Stimulated activated CD8-positive, alpha-beta memory T cell treated with anti-CD3 and anti-CD28 coated beads, Interleukin-15, amount 100 ng/mL, for 4 hours (primary cell): ENCODE measurements around the gene KMT2E.
"Not testable (repeated sequence)": the region's sequence is repeated elsewhere in the genome, so short reads cannot be mapped to it uniquely, and the experiment has no call there.

Experiments
- DNase-seq, 2 donors: peaks; one replicate each; pipeline ENCODE4 v3.0.0-alpha.2; 2020; ENCODE audit warnings: low read depth in 2 of 2

KMT2E gene, protein sequence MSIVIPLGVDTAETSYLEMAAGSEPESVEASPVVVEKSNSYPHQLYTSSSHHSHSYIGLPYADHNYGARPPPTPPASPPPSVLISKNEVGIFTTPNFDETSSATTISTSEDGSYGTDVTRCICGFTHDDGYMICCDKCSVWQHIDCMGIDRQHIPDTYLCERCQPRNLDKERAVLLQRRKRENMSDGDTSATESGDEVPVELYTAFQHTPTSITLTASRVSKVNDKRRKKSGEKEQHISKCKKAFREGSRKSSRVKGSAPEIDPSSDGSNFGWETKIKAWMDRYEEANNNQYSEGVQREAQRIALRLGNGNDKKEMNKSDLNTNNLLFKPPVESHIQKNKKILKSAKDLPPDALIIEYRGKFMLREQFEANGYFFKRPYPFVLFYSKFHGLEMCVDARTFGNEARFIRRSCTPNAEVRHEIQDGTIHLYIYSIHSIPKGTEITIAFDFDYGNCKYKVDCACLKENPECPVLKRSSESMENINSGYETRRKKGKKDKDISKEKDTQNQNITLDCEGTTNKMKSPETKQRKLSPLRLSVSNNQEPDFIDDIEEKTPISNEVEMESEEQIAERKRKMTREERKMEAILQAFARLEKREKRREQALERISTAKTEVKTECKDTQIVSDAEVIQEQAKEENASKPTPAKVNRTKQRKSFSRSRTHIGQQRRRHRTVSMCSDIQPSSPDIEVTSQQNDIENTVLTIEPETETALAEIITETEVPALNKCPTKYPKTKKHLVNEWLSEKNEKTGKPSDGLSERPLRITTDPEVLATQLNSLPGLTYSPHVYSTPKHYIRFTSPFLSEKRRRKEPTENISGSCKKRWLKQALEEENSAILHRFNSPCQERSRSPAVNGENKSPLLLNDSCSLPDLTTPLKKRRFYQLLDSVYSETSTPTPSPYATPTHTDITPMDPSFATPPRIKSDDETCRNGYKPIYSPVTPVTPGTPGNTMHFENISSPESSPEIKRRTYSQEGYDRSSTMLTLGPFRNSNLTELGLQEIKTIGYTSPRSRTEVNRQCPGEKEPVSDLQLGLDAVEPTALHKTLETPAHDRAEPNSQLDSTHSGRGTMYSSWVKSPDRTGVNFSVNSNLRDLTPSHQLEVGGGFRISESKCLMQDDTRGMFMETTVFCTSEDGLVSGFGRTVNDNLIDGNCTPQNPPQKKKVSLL (N-terminal part only)

DNA sequence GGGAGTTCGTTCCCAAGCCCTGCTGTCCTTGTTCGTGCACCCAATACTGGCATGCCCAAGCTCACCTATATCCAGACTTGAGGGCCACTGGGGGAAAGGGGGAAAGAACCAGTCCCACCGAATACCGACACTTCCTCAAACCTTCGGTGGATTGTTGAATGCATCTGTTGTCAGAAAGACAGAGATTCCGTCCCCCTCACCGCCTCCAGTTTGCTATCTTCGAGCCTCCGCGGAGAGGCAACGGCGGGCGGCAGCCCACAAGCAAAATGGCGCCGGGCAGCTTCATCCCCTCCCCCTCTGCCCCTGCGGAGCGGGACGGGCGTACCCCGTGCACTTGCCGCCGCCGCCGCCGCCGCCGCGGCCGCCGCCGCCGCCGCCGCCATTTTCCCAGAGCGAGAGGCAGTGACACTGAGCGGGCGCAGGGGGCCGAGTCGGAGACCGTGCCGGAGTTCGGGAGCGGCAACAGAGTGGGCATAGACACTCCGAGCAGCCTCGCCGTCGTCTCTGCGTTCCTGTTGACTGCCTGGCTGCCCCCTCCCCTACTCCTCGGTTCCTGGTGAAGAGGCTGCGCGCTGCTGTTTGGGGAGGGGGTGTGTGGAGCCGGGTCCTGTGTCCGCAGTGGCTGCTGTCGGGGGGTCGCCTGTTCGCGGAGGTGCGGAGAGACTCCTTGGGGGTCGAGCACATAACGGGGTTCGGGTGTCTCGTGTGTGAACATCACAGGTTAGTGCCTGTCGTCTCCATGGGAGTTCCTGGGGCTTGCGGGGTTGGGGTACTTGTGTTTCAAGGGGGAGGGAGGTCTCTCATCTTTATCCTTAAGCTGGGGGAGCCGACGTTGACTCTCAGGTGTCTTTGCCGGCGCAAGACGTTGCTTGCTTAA is at the start of gene KMT2E:
KMT2E (plus strand) TSS at position 390 of the 877 bp plus-strand sequence. CDS start 26,748 bp downstream, outside the sequence.
- DNase-seq, result peak; percentile 81 to 83

DNA sequence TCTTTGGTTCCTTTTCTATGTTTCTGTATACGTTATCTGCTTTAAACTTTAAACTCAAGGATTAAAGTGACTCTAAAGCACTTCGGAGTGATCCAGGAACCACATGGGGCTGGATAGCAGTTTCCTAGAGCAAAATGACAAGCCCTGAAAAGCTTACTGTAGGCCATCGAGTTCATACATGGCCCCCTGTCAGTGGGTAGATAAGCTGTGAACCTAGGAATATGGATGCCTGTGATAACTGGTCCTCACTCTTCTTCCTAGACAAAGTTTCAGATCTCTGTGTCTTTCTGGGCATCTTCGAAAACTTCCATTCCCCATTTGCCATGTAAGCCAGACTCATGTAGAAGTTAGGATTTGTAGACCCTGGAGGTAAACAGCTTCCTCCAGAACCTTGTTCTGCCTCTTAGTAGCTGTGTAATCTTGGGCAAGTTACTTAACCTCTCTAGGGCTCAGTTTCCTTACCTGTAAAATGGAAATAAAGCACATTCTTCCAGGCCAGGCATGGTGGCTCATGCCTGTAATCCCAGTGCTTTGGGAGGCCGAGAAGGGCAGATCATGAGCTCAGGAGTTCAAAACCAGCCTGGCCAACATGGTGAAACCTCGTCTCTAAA is 49.3 kb upstream of the KMT2E start:
- no peak for DNase-seq

GRCh38 chr7:104966022-104966421 is 48.0 kb upstream of the KMT2E start:
- DNase-seq, result no peak

DNA sequence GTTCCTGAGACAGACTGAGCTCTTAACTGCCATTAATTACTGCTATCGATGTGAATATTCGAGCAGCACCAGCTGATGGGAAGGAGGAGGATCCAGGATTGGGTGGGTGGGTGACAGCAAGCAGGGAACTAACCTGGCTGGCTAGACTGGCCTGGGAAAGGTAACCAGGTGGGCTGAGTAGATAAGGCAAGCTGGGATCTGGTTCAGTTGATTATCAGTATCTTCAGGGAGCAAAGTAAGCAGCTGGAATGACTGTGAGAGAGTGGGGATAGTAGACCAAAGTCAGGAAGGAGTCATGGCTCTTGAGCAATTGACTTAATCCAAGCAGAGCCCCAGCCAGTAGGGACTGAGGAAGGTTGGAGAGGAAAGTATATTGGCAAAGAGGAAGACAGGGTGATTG is 46.9 kb upstream of the KMT2E start:
- no peak for DNase-seq

GRCh38 chr7:104967595-104967994 is 46.4 kb upstream of the KMT2E start:
- DNase-seq, result no peak

DNA sequence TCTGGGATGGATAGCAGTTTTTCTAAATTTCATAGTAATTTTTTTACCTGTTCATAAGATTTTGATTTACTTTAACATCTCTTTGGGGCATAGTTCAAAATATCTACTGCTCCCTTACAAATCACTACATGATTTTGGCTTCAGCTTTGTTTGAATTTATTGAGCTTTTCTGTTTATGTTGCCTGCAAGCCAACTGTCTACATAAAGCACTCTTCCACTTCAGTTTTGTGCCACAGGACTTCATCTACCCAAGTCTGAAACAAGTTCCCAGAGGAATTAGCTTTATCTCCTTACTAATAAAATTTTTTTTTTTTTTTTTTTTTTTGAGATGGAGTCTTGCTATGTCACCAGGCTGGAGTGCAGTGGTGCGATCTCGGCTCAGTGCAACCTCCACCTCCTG is 45.4 kb upstream of the KMT2E start:
- no peak for DNase-seq

GRCh38 chr7:104969183-104969582 is 44.8 kb upstream of the KMT2E start:
- no peak for DNase-seq

DNA sequence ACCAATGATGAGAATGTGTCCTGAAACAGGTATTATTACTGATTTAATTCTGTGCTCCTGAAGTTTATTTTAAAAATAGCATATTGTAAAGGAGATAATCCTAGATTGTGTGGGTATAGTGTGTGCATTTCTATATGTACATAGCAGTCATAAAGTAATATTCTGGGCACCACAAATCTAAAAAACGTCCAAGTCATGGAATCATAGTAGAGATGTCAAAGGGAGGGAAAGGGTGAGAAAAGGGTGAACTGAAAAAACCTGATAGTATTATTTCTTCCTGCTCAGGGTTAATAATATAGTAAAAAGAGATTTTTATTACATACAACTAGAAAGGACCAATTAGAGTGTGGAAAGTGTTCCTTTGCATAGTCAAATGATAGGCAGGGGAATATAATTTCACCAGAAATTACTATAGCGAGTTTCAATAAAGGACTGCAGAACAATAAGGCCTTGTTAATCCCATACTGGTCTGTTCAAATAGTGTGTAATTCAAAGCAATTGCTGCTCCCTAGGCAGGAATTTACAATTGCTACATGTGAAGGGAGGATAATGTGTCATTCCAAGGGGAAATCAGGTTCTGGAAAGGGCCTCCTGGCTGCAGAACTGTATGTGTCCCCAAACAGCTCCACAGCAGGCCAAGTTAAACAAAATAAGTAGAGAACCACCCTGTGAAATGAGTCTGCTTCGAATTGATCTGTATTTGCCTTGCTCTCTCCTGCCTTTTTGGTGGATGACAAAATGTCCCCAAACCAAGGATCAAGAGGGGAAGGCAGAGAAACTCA is 42.5 kb upstream of the KMT2E start:
- DNase-seq, result no peak

GRCh38 chr7:104972500-104972899 is 41.5 kb upstream of the KMT2E start:
- DNase-seq, result no peak

DNA sequence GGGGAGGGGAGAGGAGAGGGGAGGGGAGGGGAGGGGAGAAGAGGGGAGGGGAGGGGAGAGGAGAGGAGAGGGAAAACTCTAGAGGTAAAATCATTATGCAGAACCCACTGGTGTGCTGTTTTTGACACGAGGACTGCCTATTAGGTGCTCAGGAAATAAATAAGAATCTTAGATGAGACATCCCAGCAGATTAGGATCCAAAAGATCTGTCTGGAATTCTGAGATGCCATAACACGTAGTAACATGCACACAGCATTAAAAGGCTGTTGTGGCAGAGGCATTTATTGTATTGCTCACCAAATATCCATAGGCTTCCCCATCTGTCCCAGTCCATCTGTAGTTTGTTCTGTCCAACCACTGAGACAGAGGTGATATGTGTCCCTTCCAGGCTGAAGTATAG is 40.8 kb upstream of the KMT2E start:
- no peak for DNase-seq

GRCh38 chr7:104973909-104974415 is 40.0 kb upstream of the KMT2E start:
- no peak for DNase-seq

DNA sequence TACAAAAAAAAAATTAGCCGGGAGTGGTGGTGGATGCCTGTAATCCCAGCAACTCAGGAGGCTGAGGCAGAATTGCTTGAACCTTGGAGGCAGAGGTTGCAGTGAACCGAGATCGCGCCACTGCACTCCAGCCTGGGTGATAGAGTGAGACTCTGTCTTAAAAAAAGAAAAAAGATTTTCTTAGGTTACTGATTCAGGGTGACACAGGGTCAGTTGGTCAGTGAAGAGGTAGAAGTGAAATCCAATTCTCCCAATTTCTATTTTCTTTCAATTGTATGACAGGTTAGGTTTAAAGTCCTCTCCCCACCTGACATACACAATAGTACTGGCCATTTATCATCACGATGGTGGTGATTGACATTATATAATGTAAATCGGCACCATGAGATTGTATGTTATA is 38.5 kb upstream of the KMT2E start:
- not testable (repeated sequence) for DNase-seq

DNA sequence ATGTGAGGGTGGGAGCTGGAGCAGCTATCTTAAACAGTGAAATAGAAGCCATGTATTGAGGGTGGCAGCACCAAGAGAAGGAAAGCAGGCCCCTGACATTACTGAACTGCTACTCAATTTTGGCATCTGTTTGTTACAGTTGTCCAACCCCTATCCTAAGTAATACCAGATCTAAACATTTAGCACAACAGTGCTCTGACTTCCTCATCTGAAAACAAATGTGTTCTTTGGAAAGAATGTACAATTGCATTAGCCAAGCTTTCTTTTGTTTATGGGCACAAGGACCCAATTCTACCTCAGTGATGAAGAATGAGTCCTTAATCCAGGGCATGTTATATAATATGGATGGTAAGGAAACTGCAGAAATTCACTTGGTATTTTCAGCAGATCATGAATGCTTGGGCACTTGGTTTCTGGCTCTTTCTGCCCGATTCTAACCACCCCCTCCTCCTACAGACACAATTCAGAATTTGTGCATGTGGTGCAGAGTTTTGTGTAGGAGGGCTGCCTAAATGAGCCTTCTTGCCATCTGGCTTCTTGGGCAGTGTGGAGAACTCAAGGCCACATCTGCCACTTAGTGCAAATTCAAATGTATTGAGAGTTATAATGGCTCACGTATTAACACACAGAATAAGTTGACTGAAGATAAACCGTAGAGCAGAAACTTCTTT is 36.9 kb upstream of the KMT2E start:
- DNase-seq, result no peak

GRCh38 chr7:104978460-104978859 is 35.5 kb upstream of the KMT2E start:
- no peak for DNase-seq

DNA sequence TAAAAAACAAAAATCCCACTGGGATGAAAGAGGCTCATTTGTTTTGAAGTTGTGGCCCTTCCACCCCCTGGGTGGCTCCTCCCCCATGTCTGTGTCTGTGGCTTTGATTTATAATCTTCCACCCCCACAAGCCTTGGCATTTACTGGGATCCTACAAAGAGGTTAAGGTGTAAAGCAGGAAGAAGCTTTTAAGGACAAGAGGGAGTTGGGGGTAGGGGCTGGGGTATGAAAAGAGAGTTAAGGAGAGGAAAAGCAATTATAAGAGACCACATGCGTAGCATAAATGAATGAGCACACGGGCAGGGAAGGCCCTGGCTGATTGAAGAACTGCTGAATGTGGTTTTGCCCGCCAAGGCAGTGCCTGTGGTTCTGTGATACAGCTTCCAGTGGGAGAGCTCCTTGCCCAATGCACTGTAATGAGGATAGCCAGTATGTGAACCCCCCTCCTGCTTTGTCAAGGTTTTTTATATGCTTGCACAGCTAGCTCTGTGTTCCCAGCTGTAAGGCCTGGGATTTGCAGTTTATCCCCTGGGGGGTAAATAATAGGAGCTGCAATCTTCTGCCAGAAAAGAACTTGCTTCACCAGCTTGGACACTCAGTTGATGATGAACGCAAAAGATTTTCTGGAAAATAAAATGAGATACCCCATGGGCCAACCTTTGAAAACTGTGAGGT is 34.7 kb upstream of the KMT2E start:
- no peak for DNase-seq

DNA sequence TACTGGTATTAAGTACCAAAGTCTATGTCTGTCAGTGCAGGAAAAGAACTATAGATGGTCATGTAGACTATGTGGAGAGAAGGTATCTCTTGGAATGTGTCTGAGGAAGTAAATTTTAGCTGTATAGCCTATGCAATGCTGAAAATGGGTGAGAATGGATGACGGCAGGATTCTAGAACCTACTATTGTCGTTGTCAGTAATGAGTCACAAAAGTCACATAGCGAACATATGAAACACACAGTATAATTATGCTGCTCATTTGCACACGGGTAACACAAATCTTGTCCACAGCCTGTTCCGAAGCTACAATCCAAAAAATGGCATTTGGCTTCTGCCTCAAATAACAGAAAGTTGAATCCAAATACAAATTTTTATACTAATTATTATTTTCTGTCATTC is 33.6 kb upstream of the KMT2E start:
- DNase-seq, result no peak

- DNase-seq, result no peak
These were observed 32.9 kb upstream of the KMT2E start for GRCh38 chr7:104980841-104981671.

DNA sequence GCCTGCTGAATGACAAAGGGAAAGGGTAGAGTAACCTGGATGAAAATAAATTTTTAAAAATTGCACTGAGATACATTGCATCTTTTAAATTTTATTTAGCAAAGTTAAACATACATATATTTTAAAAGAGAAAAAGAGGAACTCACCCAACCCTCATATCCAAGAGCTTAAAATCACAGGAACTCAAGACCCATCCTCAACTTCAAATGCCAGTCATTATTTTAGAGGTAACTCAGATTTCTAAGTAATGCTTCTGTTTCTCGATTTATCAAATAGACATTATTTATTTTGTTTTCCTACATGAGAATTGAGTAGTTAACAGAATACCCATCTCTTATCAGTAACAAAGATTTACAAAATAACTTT is 32.4 kb upstream of the KMT2E start:
- DNase-seq, result no peak
